ENCODE data around the gene LPCAT3.
A peak's percentile ranks its signal among the peaks of the same experiment; 100 is the strongest.

The LPCAT3 gene

GRCh38 chr12:6950811-6951540 is 67.3 kb downstream of the LPCAT3 start, which contains the start of gene PTPN6:
PTPN6 (plus strand) TSS chr12:6951356; CDS start chr12:6951513, 157 bp downstream.
- DNase-seq, result peak in 1 of 2 experiments; percentile 49

- DNase-seq, result no peak
Measured at GRCh38 chr12:6950401-6950801, 67.9 kb downstream of the LPCAT3 start.

GRCh38 chr12:6948873-6949594 is 69.2 kb downstream of the LPCAT3 start:
- no peak for DNase-seq

GRCh38 chr12:6947615-6948014 is 70.7 kb downstream of the LPCAT3 start:
- DNase-seq, result no peak

- DNase-seq, result no peak
Measured at GRCh38 chr12:6946920-6947374, 71.3 kb downstream of the LPCAT3 start.

- no peak for DNase-seq
Measured at GRCh38 chr12:6946033-6946919, 72.0 kb downstream of the LPCAT3 start.

GRCh38 chr12:6945613-6946012 is 72.7 kb downstream of the LPCAT3 start:
- no peak for DNase-seq

- DNase-seq, result peak; percentile 79 to 81
Measured at GRCh38 chr12:6944381-6945186, 73.7 kb downstream of the LPCAT3 start.

- DNase-seq, result peak; percentile 54 to 61
Measured at GRCh38 chr12:6943722-6944380, 74.4 kb downstream of the LPCAT3 start, which contains the start of the genes C12orf57 and RNU7-1. C12orf57 (plus strand) TSS chr12:6944022; CDS start chr12:6944122, 100 bp downstream. RNU7-1 (plus strand) TSS chr12:6943816.

- DNase-seq, result peak; percentile 74 to 77
Measured at GRCh38 chr12:6943389-6943721, 74.9 kb downstream of the LPCAT3 start.

GRCh38 chr12:6942331-6942665 is 76.0 kb downstream of the LPCAT3 start:
- DNase-seq, result no peak

GRCh38 chr12:6941782-6942181 is 76.5 kb downstream of the LPCAT3 start:
- no peak for DNase-seq

- DNase-seq, result no peak
Measured at GRCh38 chr12:6941267-6941666, 77.0 kb downstream of the LPCAT3 start.

GRCh38 chr12:6939191-6939540 is 79.1 kb downstream of the LPCAT3 start:
- DNase-seq, result no peak

GRCh38 chr12:6938353-6939190 is 79.7 kb downstream of the LPCAT3 start:
- DNase-seq, result no peak

- DNase-seq, result peak; percentile 88 to 90
Measured at GRCh38 chr12:6937481-6938352, 80.6 kb downstream of the LPCAT3 start.

GRCh38 chr12:6936636-6937480 is 81.4 kb downstream of the LPCAT3 start:
- DNase-seq, result peak; percentile 62 to 71

GRCh38 chr12:6936194-6936635 is 82.1 kb downstream of the LPCAT3 start:
- no peak for DNase-seq

Measured in activated CD4-positive, alpha-beta T cell treated with anti-CD3 and anti-CD28 coated beads, Interleukin-2, amount 50 U/mL, for 4 hours (primary cell).